ENCODE measurements around the gene BCOR. TPM values are rescaled to one million over a fixed set of nuclear protein-coding genes. Genes with fewer than 3 reads are reported as not detected.

Gene BCOR
- polyA plus RNA-seq, 4 donors, result 52.9 to 57.4 (median 53.4) TPM

DNA sequence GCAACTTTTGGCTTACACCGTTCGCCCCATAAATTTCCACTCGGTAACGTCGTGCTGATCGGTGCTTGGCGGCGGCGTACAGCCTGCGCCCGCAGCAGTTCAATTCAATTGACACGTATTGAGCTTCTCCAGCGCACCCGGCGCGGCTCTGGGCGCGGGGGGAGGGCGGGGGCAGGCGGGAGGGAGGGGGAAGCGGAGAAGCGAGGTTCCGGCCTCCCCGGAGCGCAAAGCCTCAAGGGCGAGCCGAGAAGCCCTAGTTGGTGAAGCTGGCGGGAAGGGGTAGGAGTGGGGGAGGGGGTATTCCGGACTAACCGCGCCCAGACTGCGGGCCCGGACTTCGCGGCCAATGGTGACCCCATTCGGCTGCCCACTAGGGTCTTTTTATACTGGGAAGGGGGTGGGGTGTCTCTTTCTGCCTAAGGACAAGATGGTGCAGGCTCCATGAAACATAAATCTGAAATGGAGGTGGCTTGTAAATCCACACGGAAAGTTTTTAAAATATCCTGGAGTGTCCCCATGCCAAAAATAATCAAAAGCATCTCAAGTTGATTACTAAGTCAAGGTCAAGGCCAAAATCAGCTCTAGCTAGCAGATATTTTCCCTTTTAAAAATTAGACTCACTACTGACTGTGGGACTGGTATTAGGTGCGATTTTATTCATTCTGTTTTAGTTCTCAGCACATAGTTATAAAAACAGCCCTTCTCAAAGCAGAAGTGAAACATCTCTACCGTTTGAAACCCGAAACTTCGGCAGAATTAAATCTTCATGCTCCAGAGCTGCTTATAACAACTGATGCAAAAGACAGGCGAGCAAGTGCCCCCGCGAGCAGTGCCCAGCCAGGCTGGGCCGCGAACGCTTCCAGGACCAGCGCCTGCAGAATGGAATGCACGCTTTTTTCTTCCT lies 1.5 kb upstream of the BCOR start:
- no peak for DNase-seq (ENCODE audit: low read depth in 4 of 4, low spot score in 2 of 4)

DNA sequence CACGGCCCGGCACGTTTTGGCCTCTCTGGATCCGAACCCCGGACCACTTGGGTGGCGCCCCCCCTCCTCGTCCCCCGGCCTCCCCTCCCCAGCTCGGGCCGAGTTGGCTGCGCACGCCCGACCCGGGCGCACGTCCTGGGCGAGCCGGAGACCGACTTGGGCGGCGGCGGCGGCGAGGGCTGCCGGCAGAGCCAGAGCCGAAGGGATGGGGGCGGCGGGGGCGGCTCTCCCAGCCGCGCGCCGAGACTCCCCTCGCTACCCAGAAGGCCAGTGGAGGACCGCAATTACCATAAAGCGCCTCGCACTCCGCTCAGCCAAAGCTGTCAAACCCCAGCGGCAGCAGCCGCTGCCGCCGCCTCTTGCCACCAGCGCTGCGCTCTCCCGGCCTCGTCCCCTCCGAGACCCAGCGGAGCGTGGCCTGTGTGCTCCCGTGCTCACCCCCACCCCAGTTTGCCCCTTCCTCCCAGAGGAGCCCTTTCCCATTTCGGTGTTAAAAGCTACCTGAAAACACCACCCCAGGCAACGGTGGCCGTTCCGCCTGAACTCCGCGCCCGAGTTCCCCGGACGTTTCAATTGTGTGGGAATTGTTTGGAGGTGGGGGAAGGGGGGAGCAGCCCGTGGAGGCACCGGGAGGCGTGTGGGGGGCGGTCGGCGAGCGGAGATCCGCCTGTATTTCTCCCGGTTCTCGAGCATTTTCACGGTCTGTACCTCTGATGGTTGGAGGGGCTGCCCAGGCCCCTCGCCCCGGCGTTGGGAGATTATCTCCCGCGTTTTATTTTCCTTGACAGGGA lies 701 bp upstream of the BCOR start:
- DNase-seq (ENCODE audit: low read depth in 4 of 4, low spot score in 2 of 4), result no peak

DNA sequence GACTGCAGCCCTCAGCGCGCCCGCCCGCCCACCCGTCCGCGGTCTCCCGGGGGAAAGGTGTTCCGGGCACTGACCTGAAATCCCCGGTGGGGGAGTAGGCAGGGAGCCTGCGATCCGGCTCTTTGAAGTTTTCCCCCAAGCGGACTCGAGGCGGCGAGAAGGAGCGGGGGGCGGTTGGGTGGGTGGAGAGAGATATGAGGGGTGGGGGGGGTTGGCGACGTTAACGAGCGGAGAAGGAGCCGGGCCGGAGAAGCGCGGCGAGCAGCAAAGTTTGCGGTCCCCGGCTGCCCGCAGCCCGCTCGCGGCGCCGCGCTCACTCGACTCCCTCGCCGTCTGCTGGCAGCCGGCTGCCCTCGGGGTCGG lies 636 bp downstream of the BCOR start:
- DNase-seq (ENCODE audit: low read depth in 4 of 4, low spot score in 2 of 4), result no peak

DNA sequence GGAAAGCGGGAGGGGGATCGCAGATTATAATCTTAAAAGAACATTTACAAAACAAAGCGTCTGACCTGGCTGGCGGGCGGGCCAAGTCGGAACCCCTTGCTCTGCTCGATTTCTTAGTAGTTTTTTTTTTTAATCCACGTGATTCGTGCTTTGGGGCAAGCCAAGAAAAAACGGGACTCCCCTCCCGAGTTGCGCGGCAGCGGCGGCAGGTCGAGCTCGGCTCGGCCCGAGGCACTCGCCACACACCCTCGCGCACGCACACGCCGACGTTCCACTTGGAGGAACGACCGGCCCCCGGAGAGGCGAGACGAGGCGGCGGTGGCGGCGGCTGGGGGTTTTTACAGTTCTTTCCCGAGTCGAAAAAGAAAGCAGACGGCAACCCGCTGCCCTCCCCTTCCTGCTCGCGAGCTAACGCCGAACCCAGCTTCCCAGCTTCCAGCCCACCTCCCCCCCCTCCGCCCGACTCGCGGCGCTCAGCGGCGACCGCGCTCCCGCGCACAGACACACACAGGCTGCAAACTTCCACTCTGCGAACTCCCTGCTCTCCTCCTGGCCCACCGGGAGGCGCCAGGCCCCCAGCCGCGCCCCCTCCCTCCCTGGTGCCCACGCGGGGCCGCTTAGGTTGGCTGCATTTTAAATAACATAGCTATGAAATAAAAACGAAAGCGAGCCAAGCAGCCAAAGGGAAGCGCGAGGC lies 1.2 kb downstream of the BCOR start:
- DNase-seq (ENCODE audit: low read depth in 4 of 4, low spot score in 2 of 4), result no peak

DNA sequence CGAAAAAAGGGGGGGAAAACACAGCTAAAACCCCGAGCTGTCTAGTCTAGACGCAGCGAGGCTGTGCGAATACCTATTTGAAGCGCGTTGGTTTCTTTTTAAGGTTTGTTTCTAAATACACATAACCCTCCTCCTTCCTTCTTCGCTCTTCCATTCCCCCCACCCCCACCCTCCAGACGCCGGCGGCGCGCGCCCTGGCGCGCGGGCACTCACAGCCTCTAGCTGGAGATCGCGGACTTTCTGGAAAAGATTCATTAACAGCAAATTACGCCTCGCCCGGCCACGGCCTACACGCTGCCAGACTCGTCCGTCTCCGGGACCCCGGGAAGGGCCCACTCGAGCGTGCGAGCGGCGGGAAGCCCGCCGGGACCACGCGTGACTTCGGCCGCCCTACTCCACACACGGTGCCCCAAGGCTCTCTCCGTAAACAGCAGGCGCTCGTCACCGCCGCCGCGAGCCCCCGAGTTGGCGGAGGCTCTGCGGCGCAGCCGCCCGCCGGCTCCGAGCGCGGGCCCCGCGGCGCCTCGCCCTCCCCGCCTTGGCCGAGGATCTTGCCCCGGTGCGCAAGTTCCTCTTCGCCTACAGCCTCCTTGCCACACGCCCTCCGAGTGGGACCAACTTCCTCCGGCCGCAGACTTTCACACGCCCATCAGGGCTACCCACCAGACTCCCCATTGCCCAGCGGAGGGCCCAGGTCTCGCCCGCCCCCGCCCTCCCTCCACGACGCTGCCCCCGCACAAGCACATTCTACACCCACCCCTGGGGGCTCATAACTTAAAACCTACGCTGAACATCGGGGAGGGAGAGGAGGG lies 2.0 kb downstream of the BCOR start:
- no peak for DNase-seq (ENCODE audit: low read depth in 4 of 4, low spot score in 2 of 4)

DNA sequence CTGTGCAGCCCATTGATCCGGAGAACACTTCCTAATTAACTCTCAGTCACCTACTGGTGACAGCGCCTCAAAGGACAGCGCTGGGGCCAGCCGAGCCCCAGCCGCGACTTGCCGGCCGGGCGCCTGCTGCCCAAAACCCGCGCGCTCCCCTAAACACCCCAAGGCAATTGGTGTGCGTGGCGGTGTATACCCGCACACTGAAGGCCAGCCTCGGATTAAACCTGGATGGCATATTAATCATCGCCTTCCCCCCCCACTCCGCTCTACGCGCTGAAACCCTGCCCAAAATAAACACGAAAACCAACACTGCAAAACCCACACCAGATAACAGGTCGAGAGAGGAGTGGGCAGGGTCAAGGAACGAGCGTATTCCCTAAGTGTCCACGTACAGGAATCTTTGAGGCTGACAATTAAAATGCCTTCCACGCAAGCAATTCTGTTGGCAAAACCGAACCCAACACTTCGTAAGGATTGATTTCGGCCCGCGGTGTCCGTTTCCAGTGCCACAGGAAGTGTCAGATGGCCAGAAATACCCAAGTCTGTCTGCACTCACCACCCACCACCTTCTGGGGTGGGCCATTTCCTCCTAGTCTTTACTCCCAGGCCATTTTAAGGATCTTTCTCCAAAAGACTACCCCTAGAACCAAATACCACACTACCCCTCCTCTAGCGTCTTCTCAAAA lies 2.7 kb downstream of the BCOR start:
- no peak for DNase-seq (ENCODE audit: low read depth in 4 of 4, low spot score in 2 of 4)

DNA sequence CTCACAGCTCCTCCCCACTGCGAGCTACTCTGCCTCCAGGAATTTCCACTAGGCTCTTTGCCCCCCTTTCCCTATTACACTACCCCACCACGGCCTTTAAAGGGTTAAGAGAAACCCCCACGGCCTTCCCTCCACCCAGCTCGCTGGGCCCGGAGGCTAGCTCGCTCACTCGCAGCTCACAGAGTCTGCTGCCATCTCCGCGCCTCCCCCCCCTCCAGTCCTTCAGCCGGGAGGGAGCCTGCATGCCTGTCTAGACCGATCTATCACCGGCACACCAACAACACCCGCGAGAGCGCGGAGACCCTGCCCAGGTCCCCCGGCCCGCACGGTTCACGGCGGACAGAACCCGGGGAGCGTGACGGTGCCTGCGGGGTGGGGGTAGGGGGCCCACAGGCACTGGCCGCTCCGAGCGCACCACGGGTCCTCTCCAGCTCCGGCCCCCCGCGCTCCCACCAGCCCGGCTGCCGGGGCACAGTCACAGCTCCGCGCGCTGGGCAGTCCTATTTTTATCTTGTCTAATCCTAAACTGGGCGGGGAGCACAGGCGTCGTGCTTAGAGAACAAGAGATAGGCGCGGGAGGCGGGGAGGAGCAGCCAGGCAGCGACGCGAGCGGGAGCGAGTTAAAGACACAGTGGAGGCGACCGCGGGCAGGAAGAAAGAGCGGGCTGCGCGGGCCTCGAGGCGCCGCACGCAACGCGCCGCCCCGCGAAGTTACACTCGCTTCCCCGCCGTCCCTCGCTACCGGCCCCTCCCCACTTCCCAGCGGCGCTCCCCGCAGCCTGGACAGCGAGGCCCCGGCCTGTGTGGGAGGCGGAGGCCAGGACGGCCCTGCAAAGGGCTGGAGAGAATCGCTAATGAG lies 3.5 kb downstream of the BCOR start:
- DNase-seq (ENCODE audit: low read depth in 4 of 4, low spot score in 2 of 4), result no peak

DNA sequence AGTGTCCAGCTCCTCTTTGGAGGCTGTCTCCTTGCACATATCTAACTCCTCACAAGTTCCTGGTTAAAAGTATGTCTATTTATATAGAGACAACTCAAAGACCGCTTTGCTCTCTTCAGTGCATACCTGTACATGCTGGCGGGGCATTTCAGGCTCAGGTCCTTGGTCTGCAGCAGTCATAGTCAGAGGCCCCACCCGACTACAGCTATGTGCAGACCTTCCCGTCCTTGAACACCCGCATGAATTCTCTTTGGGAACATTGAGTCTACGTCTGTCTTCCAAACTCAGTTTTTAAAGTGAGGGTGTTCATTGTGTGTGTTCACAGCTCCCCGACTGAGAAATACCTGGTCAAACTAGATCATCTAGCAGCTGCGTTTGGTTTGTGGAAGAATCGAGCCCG lies 4.2 kb downstream of the BCOR start:
- DNase-seq (ENCODE audit: low read depth in 4 of 4, low spot score in 2 of 4), result no peak

DNA sequence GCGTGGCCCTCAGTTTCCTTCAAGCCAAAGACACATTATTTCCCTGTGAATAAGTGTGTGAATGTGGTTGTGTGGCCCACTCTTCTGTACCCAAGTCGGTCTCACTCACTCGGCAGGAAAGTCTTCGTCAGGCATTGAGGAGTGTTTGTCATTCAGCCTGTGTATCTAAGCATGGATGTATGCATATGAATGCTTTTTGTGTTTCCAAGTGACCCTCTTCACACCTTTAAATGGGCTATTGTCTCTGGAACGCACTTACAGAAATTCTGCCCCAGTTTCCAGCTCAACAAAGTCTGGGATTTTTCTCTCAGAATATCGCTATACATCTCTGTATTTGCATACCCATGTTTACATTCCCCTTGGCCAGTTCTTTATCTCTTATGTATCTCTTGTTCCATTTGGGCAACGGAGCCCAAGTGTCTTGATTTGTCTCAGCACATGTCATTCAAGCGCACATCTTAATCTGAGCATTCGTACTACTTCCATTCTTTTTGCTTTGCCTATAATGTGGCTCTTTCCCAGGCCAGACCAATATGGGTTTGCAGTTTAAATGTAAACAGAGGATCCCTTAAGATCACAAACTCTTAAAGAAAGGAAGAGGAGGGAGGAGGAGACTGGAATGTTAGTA lies 4.8 kb downstream of the BCOR start:
- DNase-seq (ENCODE audit: low read depth in 4 of 4, low spot score in 2 of 4), result no peak

DNA sequence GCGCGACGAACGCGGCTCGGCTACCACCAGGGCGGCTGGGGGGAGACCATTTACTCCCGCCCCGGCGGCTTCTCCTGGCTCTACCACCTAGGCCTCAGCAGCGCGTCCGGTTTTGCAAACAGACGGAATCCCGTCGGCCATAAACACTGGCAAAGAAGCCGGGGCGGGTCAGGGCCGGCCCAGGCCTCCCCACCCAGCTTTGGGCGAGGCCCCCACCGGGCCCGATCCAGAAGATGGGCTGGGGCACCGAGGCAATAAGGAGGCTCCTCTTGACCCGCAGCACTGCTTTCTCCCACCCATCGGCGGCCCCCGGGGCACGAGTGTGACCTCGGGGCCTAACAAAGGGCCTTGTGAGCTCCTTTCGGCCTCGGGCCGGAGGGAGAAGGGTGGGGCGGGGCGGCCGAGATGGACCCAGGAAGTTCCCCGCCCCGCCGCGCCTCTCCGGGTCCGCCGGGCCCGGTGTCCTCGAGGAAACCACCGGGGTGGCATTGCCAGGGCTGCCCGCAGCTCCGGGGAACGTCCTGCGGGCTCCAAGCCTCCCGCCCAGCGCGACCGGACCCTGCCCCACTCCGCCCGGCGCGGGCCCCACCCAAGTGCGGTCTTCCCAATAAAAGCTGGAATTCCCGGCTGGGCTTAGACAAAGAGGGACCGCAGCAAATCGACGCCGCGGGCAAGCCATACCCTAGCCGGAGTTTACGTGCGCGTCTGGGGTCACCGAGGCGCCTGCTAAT lies 5.9 kb downstream of the BCOR start:
- DNase-seq (ENCODE audit: low read depth in 4 of 4, low spot score in 2 of 4), result no peak

DNA sequence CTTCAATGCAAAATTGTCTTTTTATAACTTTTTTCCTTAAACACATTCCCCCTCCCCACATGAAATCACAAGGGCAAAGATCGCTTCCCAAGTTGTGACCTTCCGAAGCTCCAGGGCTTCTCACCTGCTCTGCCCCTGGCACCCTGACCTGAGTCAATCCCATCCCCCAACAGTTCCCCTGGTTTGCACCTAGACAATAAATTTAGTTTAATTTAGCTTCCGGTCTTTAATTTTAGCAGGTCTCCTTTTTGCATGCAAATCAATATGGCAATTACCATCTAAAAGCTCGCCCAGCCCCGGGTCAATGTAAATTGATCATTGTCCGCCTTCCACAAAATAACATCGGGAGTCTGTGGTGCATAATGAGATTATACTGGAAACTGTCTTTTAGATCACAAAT lies 6.8 kb downstream of the BCOR start:
- DNase-seq (ENCODE audit: low read depth in 4 of 4, low spot score in 2 of 4), result no peak

DNA sequence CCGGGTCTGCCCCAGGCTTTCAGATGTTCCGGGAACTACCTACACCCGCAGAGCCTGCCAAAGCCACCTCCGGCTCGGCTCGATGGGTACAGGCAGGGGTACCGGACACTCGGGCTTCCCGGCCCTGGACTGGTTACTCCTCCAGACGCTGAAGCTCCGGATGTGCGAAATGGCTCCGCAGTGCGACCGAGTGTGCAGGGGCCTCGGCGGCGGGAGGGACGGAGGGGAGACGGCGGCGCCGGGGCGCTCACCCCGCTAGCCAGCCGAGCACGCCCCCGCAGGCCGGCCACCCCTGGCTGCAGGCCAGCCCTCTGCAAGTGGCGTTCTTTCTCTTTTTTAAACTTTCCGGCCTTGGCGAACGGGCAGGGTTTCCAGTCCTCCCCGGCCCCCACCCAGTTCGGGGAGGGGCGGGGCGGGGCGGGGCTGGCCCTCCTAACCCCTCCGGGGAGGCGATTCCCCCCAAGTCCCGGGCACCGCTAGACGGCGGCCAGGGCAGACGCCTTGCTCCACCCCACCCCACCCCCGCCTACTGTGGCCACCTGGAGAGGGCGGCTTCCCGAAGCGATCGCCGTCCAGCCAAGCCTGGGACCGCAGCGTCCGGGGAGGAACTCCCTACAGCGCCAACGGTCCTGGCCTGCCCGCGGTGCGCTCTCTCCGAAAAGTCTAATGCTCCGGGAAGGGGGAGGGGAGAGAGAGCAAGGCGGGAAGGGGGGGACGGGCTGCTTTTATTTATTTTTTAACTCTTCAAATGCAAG lies 7.5 kb downstream of the BCOR start:
- DNase-seq (ENCODE audit: low read depth in 4 of 4, low spot score in 2 of 4), result no peak

DNA sequence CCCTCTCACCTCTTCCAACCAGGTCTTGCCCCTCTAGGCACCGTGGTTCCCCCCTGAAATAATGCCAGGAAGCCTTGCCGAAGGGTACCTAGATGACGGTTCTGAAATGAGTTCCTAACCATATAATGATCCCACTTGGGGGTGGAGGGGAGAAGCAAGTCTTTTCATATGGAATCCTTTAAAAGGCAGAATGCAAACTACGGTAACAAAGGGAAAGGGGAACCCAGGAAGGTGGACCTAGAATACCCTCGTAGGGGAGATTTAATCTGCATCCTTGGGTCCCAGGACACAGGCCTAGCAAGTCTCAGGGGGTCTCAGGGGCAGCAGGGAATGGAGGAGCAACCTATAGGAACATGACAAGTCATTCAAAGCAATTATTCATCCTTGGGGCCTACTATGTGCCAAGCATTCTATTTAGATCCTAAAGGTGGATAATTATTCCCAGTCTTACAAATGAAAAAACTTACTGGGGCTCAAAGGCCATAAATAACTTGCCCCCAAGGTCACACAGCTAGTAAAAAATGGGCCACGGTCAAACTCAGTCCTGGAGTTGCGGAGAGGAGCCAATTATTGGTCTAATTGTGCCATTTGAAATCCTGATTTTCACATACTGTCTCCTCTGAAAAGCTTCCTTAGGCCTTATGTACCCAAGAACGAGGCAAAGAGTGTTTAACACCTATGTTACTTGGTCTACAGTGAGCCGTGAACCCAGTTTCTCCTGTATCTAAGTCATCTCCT lies 8.8 kb downstream of the BCOR start:
- no peak for DNase-seq (ENCODE audit: low read depth in 4 of 4, low spot score in 2 of 4)

DNA sequence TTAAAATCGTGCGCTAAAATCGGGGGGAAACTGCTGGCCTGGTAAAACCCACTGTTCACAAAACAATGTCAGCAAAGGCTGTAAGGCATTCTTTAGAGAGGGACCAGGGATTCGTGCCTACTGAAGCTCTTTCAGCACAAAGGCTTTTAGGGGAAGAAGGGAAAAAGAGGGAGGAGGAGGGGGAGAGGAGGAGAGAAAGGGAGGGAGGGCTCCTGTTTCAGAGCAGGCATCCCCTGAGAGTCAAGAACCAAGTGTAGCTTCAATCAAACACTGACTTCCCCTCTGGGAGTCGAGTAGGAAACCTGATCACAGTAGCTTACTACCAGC lies 9.5 kb downstream of the BCOR start:
- DNase-seq (ENCODE audit: low read depth in 4 of 4, low spot score in 2 of 4), result no peak

DNA sequence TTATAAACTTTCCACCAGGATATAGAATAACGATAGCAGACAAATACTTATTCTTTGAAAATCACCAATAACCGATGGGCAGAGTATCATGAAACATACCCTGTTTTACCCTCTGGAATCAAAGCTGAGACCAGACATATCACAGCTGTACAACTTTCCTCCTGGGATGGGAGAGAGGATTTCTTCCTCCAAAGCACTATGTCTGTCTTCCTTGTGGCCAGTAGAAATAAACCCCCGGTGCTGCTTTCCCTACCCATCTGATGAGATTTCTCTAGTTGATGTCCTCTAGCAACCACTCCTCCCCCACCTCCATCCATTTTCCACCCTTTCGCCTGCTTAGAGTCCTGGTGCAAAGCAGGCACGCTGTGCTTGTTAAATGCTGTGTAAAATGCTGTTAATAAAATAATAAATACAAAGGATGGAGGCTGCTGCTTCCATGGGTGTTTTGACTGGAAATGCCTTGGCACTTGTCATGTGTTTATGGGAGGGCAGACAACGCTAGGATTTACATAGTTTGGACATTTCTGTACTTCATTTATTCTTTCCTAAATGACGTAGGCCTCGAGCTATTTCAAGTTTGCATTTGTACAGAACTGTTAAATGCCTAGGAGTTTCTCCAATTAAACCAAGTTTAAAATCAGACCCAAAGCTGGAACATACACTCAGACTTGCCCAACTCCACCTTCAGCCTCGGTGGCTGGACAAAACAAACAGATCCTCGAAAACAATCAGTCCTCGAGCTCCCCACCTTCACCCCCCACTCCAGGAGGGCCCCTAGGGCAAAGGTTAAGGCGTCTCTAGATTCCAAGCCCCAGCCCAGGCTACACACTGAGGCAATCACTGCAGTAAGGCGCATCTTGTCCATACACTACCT lies 10.1 kb downstream of the BCOR start:
- no peak for DNase-seq (ENCODE audit: low read depth in 4 of 4, low spot score in 2 of 4)
